GM10266 (cell line): ENCODE results near the gene NUBPL.

ENCODE experiments used
- DNase-seq: peaks from one replicate; pipeline ENCODE4 v3.0.0; 2012; ENCODE audit errors: extremely low spot score
- TF ChIP-seq, protein P1 (sequence below): IDR thresholded peaks from 2 replicates; pipeline ENCODE4 v1.5.1; 2012; ENCODE audit warnings: mild to moderate bottlenecking, low read depth; ENCODE audit not compliant: control insufficient read depth, insufficient read depth; ENCODE audit errors: missing control alignments

NUBPL gene

DNA sequence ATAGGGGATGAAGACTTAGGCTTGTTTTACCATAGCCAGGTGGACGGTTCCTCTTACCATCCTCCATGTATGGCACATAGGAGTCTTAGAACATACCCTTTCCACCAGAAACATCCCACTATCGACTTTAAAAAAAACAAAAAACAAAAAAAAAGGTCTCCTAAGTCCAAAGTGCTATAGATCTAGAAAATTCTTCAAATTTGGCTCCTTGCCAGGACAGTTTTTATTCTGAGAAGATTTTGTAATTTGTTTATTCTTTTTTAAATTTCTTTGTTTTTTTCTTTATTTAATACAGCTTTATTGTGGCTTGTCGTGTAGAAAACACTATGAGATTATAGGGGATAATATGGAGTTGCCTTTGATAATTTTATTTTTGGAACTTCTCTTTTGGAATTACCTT lies 197.7 kb downstream of the NUBPL start:
- no peak for DNase-seq
- TF ChIP-seq, protein P1, sequence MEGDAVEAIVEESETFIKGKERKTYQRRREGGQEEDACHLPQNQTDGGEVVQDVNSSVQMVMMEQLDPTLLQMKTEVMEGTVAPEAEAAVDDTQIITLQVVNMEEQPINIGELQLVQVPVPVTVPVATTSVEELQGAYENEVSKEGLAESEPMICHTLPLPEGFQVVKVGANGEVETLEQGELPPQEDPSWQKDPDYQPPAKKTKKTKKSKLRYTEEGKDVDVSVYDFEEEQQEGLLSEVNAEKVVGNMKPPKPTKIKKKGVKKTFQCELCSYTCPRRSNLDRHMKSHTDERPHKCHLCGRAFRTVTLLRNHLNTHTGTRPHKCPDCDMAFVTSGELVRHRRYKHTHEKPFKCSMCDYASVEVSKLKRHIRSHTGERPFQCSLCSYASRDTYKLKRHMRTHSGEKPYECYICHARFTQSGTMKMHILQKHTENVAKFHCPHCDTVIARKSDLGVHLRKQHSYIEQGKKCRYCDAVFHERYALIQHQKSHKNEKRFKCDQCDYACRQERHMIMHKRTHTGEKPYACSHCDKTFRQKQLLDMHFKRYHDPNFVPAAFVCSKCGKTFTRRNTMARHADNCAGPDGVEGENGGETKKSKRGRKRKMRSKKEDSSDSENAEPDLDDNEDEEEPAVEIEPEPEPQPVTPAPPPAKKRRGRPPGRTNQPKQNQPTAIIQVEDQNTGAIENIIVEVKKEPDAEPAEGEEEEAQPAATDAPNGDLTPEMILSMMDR: no peak

DNA sequence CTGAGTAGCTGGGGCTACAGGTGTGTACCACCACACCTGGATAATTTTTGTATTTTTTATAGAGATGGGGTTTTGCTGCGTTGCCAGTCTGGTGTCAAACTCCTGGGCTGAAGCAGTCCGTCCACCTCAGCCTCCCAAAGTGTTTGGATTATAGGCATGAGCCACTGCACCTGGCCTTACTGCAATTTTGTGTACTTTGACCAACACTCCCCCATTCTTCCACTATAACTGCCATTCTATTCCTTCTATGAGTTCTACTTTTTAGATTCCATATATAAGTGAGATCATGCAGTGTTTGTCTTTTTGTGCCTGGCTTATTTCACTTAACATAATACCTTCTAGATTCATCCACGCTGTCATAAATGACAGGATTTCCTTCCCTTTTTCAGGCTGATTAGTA lies 199.1 kb downstream of the NUBPL start:
- DNase-seq: no peak
- TF ChIP-seq, protein P1: no peak

DNA sequence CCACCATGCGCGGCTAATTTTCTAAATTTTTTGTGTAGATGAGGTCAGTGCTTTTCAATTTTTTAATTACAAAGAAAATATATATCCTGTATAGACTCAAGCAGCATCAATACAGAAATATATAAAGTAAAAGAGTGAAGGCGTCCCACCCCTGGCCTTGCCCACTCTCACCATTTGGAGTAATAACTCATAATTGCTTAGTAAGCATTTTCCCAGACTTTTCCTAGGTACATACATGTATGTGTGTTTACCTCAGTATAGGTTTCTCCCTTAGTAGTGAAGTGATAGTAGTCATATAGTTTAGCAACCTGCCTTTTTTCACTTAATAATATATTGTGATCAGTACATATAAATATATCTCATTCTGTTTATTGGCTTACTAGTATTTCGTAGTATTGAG lies 200.1 kb downstream of the NUBPL start:
- TF ChIP-seq, protein P1: no peak
- DNase-seq: no peak

- DNase-seq: no peak
- TF ChIP-seq, protein P1: no peak
These were observed 201.8 kb downstream of the NUBPL start for GRCh38 chr14:31763041-31763440.

DNA sequence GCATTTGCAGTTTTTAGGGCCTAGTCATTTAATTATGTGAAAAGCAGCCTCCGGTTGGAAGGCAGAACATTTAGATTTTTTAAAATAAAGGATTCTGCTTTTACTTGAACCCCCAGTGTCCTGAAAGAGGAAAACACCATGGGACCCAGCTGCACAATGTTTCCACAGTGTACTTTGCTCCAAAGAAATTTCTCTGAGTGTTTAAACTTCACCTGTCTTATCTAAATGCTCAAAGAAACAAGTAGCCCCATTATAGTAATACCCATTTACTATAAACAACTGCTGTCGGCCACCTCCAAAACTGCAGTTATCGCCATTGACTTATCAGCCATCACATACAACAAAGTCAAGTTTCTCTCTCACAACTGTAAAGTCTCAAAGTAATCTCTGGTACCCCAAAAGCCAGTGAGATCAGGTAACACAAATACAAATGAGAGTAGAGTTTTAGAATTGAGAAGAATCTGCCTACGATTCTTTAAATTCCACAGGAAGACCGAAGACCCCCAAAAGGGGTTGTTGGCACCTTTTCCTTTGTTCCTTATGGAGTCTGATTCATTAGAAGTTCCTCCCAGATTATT lies 205.2 kb downstream of the NUBPL start:
- TF ChIP-seq, protein P1: no peak
- DNase-seq: no peak

GRCh38 chr14:31768355-31768754 lies 207.2 kb downstream of the NUBPL start:
- no peak for DNase-seq
- TF ChIP-seq, protein P1: no peak

- no peak for DNase-seq
- TF ChIP-seq, protein P1: no peak
These were observed 209.1 kb downstream of the NUBPL start for GRCh38 chr14:31770271-31770670.
